H1 (cell line): Measurements from ENCODE around the gene CYB5B. TPM values are rescaled to one million over a fixed set of nuclear protein-coding genes. Genes with fewer than 3 reads are reported as not detected.

ENCODE experiments used
- CTCF ChIA-PET: fragments of 300-600 bp; sonication (Branson Sonifier 250); formaldehyde crosslinking; loops from one replicate; lab custom pipeline; 2021; ENCODE audit not compliant: partially characterized antibody; lab: Charles Lee
- POLR2A ChIA-PET: fragments of 300-600 bp; sonication (Branson Sonifier 250); formaldehyde crosslinking; loops from one replicate; lab custom pipeline; 2021; ENCODE audit warnings: inconsistent platforms; ENCODE audit not compliant: partially characterized antibody; lab: Charles Lee
- DNase-seq, 2 experiments: peaks; one replicate each; pipeline versions ENCODE4 v3.0.0 to v3.0.0-alpha.2; 2010 to 2022; ENCODE audit warnings: low spot score in 2 of 2, low read depth in 1 of 2, mixed read lengths in 1 of 2
- FAIRE-seq: peaks from 2 replicates; lab custom pipeline; 2011; peaks lifted over from hg19 to GRCh38; lab: Jason Lieb, UNC
- H2AFZ ChIP-seq: 2 replicates; pipeline ENCODE4 v1.8.1; 2012; ENCODE audit warnings: low read length, inconsistent platforms
- H2AK5ac ChIP-seq: 2 replicates; pipeline ENCODE4 v1.6.1; 2013; ENCODE audit warnings: low read depth, low read length
- H2BK120ac ChIP-seq: replicated peaks from 2 replicates; pipeline ENCODE3; 2013; ENCODE audit warnings: low read depth, low read length, inconsistent platforms
- H2BK12ac ChIP-seq: 2 replicates; pipeline ENCODE4 v1.6.1; 2013; ENCODE audit warnings: low read depth, low read length
- H2BK15ac ChIP-seq: 2 replicates; pipeline ENCODE4 v1.6.1; 2013; ENCODE audit warnings: low read length
- H2BK20ac ChIP-seq: 2 replicates; pipeline ENCODE4 v1.6.1; 2013; ENCODE audit warnings: low read length
- H2BK5ac ChIP-seq: 2 replicates; pipeline ENCODE4 v1.6.1; 2013; ENCODE audit warnings: low read depth, low read length
- H3K14ac ChIP-seq: 2 replicates; pipeline ENCODE4 v1.6.1; 2013; ENCODE audit warnings: inconsistent platforms; ENCODE audit not compliant: insufficient read length
- H3K18ac ChIP-seq: 2 replicates; pipeline ENCODE4 v1.6.1; 2013; ENCODE audit warnings: low read length; ENCODE audit errors: extremely low read depth
- H3K23ac ChIP-seq: 2 replicates; pipeline ENCODE4 v1.6.1; 2013; ENCODE audit warnings: inconsistent platforms; ENCODE audit not compliant: insufficient read length
- H3K23me2 ChIP-seq: 2 replicates; pipeline ENCODE4 v1.6.1; 2013; ENCODE audit warnings: low read depth, low read length
- H3K27ac ChIP-seq: 2 replicates; pipeline ENCODE4 v1.6.1; 2011; ENCODE audit warnings: low read depth, low read length, inconsistent platforms
- H3K27me3 ChIP-seq, 4 experiments: replicated peaks in 1 of 4; 1 replicate in 1 of 4; 2 replicates in 3 of 4; pipeline versions ENCODE4 v1.6.1 to v1.8.1; 2011 to 2013; ENCODE audit warnings: low read length in 3 of 4, mild to moderate bottlenecking in 3 of 4, inconsistent platforms in 2 of 4, mixed read lengths in 2 of 4, moderate library complexity in 1 of 4; ENCODE audit not compliant: control insufficient read depth in 3 of 4, insufficient read depth in 3 of 4; ENCODE audit errors: extremely low read depth in 1 of 4
- H3K36me3 ChIP-seq, 4 experiments: 2 replicates each; pipeline versions ENCODE4 v1.6.1 to v1.8.1; 2011 to 2013; ENCODE audit warnings: mild to moderate bottlenecking in 4 of 4, low read length in 3 of 4, moderate library complexity in 2 of 4, control low read depth in 1 of 4, inconsistent platforms in 1 of 4; ENCODE audit not compliant: insufficient read depth in 4 of 4, control insufficient read depth in 2 of 4
- H3K4ac ChIP-seq: replicated peaks from 2 replicates; pipeline ENCODE3; 2013; ENCODE audit warnings: low read length, low read depth, mixed read lengths, inconsistent platforms; ENCODE audit not compliant: insufficient read length
- H3K4me1 ChIP-seq, 4 experiments: replicated peaks in 1 of 4; 1 replicate in 1 of 4; 2 replicates in 3 of 4; pipeline versions ENCODE4 v1.6.1 to v1.8.1; 2011 to 2013; ENCODE audit warnings: low read length in 3 of 4, inconsistent platforms in 2 of 4, mixed read lengths in 1 of 4; ENCODE audit not compliant: insufficient read depth in 4 of 4, control insufficient read depth in 3 of 4
- H3K4me2 ChIP-seq, 2 experiments: 2 replicates each; pipeline versions ENCODE4 v1.6.1 to v1.8.1; 2011 to 2013; ENCODE audit warnings: low read depth in 2 of 2, low read length in 2 of 2, control low read depth in 1 of 2, inconsistent platforms in 1 of 2, mild to moderate bottlenecking in 1 of 2; ENCODE audit not compliant: insufficient read depth in 1 of 2
- H3K4me3 ChIP-seq, 4 experiments: fragments of 200-600, 300-600 bp in 1 of 4; sonication (generic), shearing (Covaris generic), sonication (Bioruptor Twin) in 1 of 4; 2 replicates each; pipeline versions ENCODE4 v1.5.1 to v1.8.1; 2011 to 2016; ENCODE audit warnings: low read length in 4 of 4, low read depth in 3 of 4, control low read depth in 2 of 4, inconsistent platforms in 2 of 4, mild to moderate bottlenecking in 2 of 4, mixed read lengths in 1 of 4, moderate library complexity in 1 of 4; ENCODE audit not compliant: insufficient read depth in 2 of 4; ENCODE audit errors: extremely low read depth in 1 of 4
- H3K56ac ChIP-seq: replicated peaks from 2 replicates; pipeline ENCODE3; 2013; ENCODE audit warnings: low read depth, mild to moderate bottlenecking, mixed read lengths, low read length, inconsistent platforms; ENCODE audit not compliant: insufficient read length
- H3K79me1 ChIP-seq: 2 replicates; pipeline ENCODE4 v1.6.1; 2013; ENCODE audit warnings: low read depth, low read length, control low read depth
- H3K79me2 ChIP-seq, 2 experiments: 2 replicates each; pipeline versions ENCODE4 v1.6.1 to v1.8.1; 2012 to 2013; ENCODE audit warnings: low read length in 2 of 2, mild to moderate bottlenecking in 2 of 2, inconsistent platforms in 1 of 2; ENCODE audit not compliant: insufficient read depth in 2 of 2, control insufficient read depth in 1 of 2
- H3K9ac ChIP-seq, 4 experiments: replicated peaks in 1 of 4; 1 replicate in 1 of 4; 2 replicates in 3 of 4; pipeline versions ENCODE4 v1.6.1 to v1.8.1; 2011 to 2013; ENCODE audit warnings: low read depth in 3 of 4, low read length in 3 of 4, control low read depth in 2 of 4, mild to moderate bottlenecking in 2 of 4, moderate library complexity in 2 of 4, inconsistent platforms in 1 of 4; ENCODE audit errors: extremely low read depth in 1 of 4
- H3K9me3 ChIP-seq, 2 experiments: 2 replicates each; pipeline versions ENCODE4 v1.6.1 to v1.8.1; 2012 to 2013; ENCODE audit warnings: mild to moderate bottlenecking in 2 of 2, moderate library complexity in 2 of 2, control low read depth in 1 of 2, inconsistent platforms in 1 of 2, low read depth in 1 of 2, low read length in 1 of 2, mixed read lengths in 1 of 2; ENCODE audit not compliant: insufficient read depth in 2 of 2
- H4K20me1 ChIP-seq, 2 experiments: replicated peaks in 1 of 2; 2 replicates each; pipeline versions ENCODE3 to v1.8.1; 2011 to 2013; ENCODE audit warnings: inconsistent platforms in 2 of 2, low read length in 2 of 2, mild to moderate bottlenecking in 1 of 2; ENCODE audit not compliant: insufficient read depth in 2 of 2, control insufficient read depth in 1 of 2
- H4K5ac ChIP-seq: 2 replicates; pipeline ENCODE4 v1.6.1; 2013; ENCODE audit warnings: low read length, low read depth, mixed read lengths, inconsistent platforms; ENCODE audit not compliant: insufficient read length
- H4K8ac ChIP-seq: 2 replicates; pipeline ENCODE4 v1.8.0; 2013; ENCODE audit warnings: mild to moderate bottlenecking, moderate library complexity, low read length, inconsistent platforms; ENCODE audit not compliant: insufficient read depth; ENCODE audit errors: extremely low read depth
- H4K91ac ChIP-seq: replicated peaks from 2 replicates; pipeline ENCODE3; 2013; ENCODE audit warnings: low read length, mixed read lengths, inconsistent platforms; ENCODE audit not compliant: insufficient read length
- BCL11A ChIP-seq, 2 experiments: IDR thresholded peaks; one replicate each; pipeline ENCODE4 v1.6.1; 2011; ENCODE audit warnings: low read depth in 2 of 2, low read length in 2 of 2, mild to moderate bottlenecking in 2 of 2
- CREB1 ChIP-seq: IDR thresholded peaks from 2 replicates; pipeline ENCODE4 v1.6.1; 2012; ENCODE audit warnings: inconsistent platforms
- EP300 ChIP-seq, 2 experiments: IDR thresholded peaks; 1 replicate in 1 of 2; 2 replicates in 1 of 2; pipeline ENCODE4 v1.6.1; 2011 to 2012; ENCODE audit warnings: low read depth in 2 of 2, low read length in 2 of 2, mild to moderate bottlenecking in 2 of 2, borderline replicate concordance in 1 of 2, inconsistent platforms in 1 of 2, moderate library complexity in 1 of 2
- KDM4A ChIP-seq: IDR thresholded peaks from one replicate; pipeline ENCODE4 v1.7.1; 2012; ENCODE audit warnings: low read depth, mild to moderate bottlenecking, moderate library complexity, low read length, inconsistent platforms; ENCODE audit not compliant: severe bottlenecking
- NRF1 ChIP-seq: IDR thresholded peaks from 2 replicates; pipeline ENCODE4 v1.6.1; 2011; ENCODE audit warnings: mild to moderate bottlenecking, low read depth, low read length, improper control_type of control experiment
- SIRT6 ChIP-seq: IDR thresholded peaks from one replicate; pipeline ENCODE4 v1.7.1; 2012; ENCODE audit warnings: low read length, inconsistent platforms
- TEAD4 ChIP-seq: IDR thresholded peaks from 2 replicates; pipeline ENCODE4 v1.6.1; 2012; ENCODE audit warnings: low read depth, low read length, inconsistent platforms, mixed read lengths
- WGBS, 2 experiments: shearing (Covaris generic) in 1 of 2; methylation state at CpG; one replicate each; pipeline versions ENCODE4 v1.1.6 to v1.1.7; 2013 to 2015; ENCODE audit warnings: low lambda C conversion rate in 2 of 2, mixed read lengths in 2 of 2, inconsistent platforms in 1 of 2, low coverage in 1 of 2, missing lambda C conversion rate in 1 of 2; ENCODE audit not compliant: insufficient replicate concordance in 2 of 2, insufficient coverage in 1 of 2, insufficient read length in 1 of 2; ENCODE audit errors: extremely low coverage in 1 of 2, missing lambda C conversion rate in 1 of 2; 5-methylcytosine and 5-hydroxymethylcytosine counted together
- polyA plus RNA-seq, 7 experiments: library from polyadenylated mRNA; depleted of rRNA in 3 of 7; stranded (reverse) in 5 of 7; unstranded in 2 of 7; fragments of >200 nt in 5 of 7; fragments of 200-250 nt in 2 of 7; gene quantifications; 1 replicate in 5 of 7; 2 replicates in 1 of 7; 4 replicates in 1 of 7; pipeline versions ENCODE4 v1.2.1 to v1.2.3, GENCODE V29; 2011 to 2013; ENCODE audit warnings: missing spikeins in 2 of 7, mixed read lengths in 2 of 7
- total RNA-seq: library from RNA; stranded (reverse); fragmentation: NEBNext Ultra II Directional; extraction: Animal tissue kit (Norgen Biotek cat#: 25700); gene quantifications from 2 replicates; pipeline ENCODE4 v1.2.1, GENCODE V29; 2021
- TF ChIP-seq, protein P1 (sequence below): IDR thresholded peaks from 2 replicates; pipeline ENCODE4 v1.6.1; 2012; ENCODE audit warnings: inconsistent platforms
- TF ChIP-seq, protein P2 (sequence below): IDR thresholded peaks from 2 replicates; pipeline ENCODE4 v1.6.1; 2011; ENCODE audit warnings: low read length, improper control_type of control experiment

Gene CYB5B
- total and polyA plus RNA-seq, 2 of the 8 experiments (the other 6 are each of a cell fraction or from before 2014, with no cell fraction given), result 108 to 127 TPM

DNA sequence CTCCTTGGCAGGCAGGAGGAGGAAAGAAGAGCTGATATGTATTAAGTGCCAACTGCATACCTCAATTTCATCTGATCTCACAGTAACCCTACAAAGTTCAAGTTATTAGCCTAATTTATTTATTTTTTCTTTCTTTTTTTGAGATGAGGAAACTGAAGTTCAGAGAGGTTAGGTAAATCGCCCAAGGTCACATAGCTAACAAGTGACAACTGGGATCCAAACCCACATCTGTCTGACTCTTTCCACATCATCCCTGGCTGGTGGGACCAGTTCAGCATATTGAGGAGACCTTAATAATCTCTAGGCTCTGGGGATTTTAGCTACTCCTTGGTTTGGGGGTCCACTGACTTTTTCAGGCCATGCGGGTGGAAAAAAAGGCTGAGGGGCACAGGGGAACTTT lies 60.9 kb downstream of the CYB5B start:
- no peak overlapping the region for H3K4me3 ChIP-seq
- H3K79me2 ChIP-seq, result no peaks in the 10 kb centered on the region
- POLR2A ChIA-PET, result interaction anchor here (0.6 kb wide), 1 partner anchor 25 kb away, joined by 3 read pairs; no protein-coding TSS in a partner anchor
- H2BK15ac ChIP-seq, result no peak overlapping the region
- H3K4me1 ChIP-seq, result no peaks in the 10 kb centered on the region
- no peaks in the 10 kb centered on the region for H3K79me1 ChIP-seq
- H3K4me2 ChIP-seq, result no peak overlapping the region
- DNase-seq (no peak), FAIRE-seq (no peak)
- H3K23ac ChIP-seq, result no peak overlapping the region
- no peak overlapping the region for H2AFZ ChIP-seq
- H4K5ac ChIP-seq, result no peak overlapping the region
- no peak overlapping the region for H3K9ac ChIP-seq
- H2BK120ac ChIP-seq, result no peak overlapping the region
- TF ChIP-seq EP300 (IDR thresholded peaks at IDR 0.05; ENCODE audit: borderline replicate concordance in 1 of 2, low read depth in 2 of 2, low read length in 2 of 2) (no peak), KDM4A (no peak), NRF1 (no peak), BCL11A (IDR thresholded peaks at IDR 0.05; ENCODE audit: low read depth in 2 of 2, low read length in 2 of 2) (no peak), SIRT6 (no peak), CREB1 (no peak), TEAD4 (no peak)
- TF ChIP-seq, protein P1, sequence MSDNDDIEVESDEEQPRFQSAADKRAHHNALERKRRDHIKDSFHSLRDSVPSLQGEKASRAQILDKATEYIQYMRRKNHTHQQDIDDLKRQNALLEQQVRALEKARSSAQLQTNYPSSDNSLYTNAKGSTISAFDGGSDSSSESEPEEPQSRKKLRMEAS, result no peak
- TF ChIP-seq, protein P2, sequence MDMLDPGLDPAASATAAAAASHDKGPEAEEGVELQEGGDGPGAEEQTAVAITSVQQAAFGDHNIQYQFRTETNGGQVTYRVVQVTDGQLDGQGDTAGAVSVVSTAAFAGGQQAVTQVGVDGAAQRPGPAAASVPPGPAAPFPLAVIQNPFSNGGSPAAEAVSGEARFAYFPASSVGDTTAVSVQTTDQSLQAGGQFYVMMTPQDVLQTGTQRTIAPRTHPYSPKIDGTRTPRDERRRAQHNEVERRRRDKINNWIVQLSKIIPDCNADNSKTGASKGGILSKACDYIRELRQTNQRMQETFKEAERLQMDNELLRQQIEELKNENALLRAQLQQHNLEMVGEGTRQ, result no peak
- H3K27ac ChIP-seq, result no peak overlapping the region
- no peak overlapping the region for H3K4ac ChIP-seq
- no peaks in the 10 kb centered on the region for H3K23me2 ChIP-seq
- H3K9me3 ChIP-seq, result no peaks in the 10 kb centered on the region
- H3K14ac ChIP-seq, result no peak overlapping the region
- no peak overlapping the region for H2AK5ac ChIP-seq
- H4K91ac ChIP-seq, result no peak overlapping the region
- H4K8ac ChIP-seq, result no peak overlapping the region
- H4K20me1 ChIP-seq, result no peaks in the 10 kb centered on the region
- H3K56ac ChIP-seq, result no peak overlapping the region
- H2BK12ac ChIP-seq, result no peak overlapping the region
- WGBS, 2 experiments, result 80% methylated on average over 2 of the region's 2 CpGs; no CpG with 5 or more reads in 1 of the 2 experiments
- no peaks in the 10 kb centered on the region for H3K27me3 ChIP-seq
- CTCF ChIA-PET, result interaction anchor here (0.6 to 1.0 kb wide), 4 partner anchors 9 to 363 kb away, joined by 3 read pairs; no protein-coding TSS in a partner anchor
- no peaks in the 10 kb centered on the region for H3K36me3 ChIP-seq
- no peak overlapping the region for H3K18ac ChIP-seq
- H2BK20ac ChIP-seq, result no peak overlapping the region
- H2BK5ac ChIP-seq, result no peak overlapping the region
